DND-41 (cell line): ENCODE data around the gene EML6.

Source experiments
- ATAC-seq: fragments of 200-7000 bp; cut with Tn5 transposase; 3 replicates; pipeline ENCODE4 v1.9.1; 2021; ENCODE audit warnings: low read depth; ENCODE audit not compliant: insufficient read depth
- DNase-seq: peaks from one replicate; pipeline ENCODE4 v3.0.0-alpha.2; 2020
- H2AFZ ChIP-seq: 2 replicates; pipeline ENCODE4 v1.6.0; 2012; ENCODE audit warnings: low read depth, low read length
- H3K27ac ChIP-seq: 2 replicates; pipeline ENCODE4 v1.5.1; 2012; ENCODE audit warnings: low read length, inconsistent platforms
- H3K27me3 ChIP-seq: fragments of 200-600 bp; sonication (generic); 2 replicates; pipeline ENCODE4 v1.6.0; 2012; ENCODE audit warnings: low read length, mild to moderate bottlenecking, inconsistent platforms; ENCODE audit not compliant: insufficient read depth, poor library complexity
- H3K36me3 ChIP-seq: 2 replicates; pipeline ENCODE4 v1.5.1; 2012; ENCODE audit warnings: low read length, inconsistent platforms; ENCODE audit not compliant: insufficient read depth
- H3K4me1 ChIP-seq: 2 replicates; pipeline ENCODE4 v1.5.1; 2012; ENCODE audit warnings: mild to moderate bottlenecking, low read length; ENCODE audit not compliant: insufficient read depth
- H3K4me2 ChIP-seq: 2 replicates; pipeline ENCODE4 v1.6.0; 2012; ENCODE audit warnings: mild to moderate bottlenecking, moderate library complexity, low read length, inconsistent platforms; ENCODE audit not compliant: insufficient read depth
- H3K4me3 ChIP-seq, 2 experiments: fragments of 200-600 bp in 1 of 2; shearing (Covaris generic) in 1 of 2; 2 replicates each; pipeline ENCODE4 v1.5.1; 2012 to 2016; ENCODE audit warnings: inconsistent platforms in 2 of 2, low read length in 2 of 2, mild to moderate bottlenecking in 2 of 2, low read depth in 1 of 2, moderate library complexity in 1 of 2
- H3K79me2 ChIP-seq: 2 replicates; pipeline ENCODE4 v1.6.0; 2012; ENCODE audit warnings: low read length, inconsistent platforms; ENCODE audit not compliant: insufficient read depth
- H3K9ac ChIP-seq: 2 replicates; pipeline ENCODE4 v1.6.0; 2012; ENCODE audit warnings: low read depth, mild to moderate bottlenecking, inconsistent platforms, low read length, moderate library complexity
- H3K9me3 ChIP-seq: 2 replicates; pipeline ENCODE4 v1.5.1; 2012; ENCODE audit warnings: low read length, moderate library complexity, mild to moderate bottlenecking, inconsistent platforms; ENCODE audit not compliant: insufficient read depth, severe bottlenecking
- H4K20me1 ChIP-seq: 2 replicates; pipeline ENCODE4 v1.6.0; 2012; ENCODE audit warnings: low read length; ENCODE audit not compliant: insufficient read depth
- CTCF ChIP-seq: IDR thresholded peaks from 2 replicates; pipeline ENCODE4 v1.5.1; 2012; ENCODE audit warnings: borderline replicate concordance, low read length, moderate library complexity, mild to moderate bottlenecking; ENCODE audit not compliant: poor library complexity, severe bottlenecking; ENCODE audit errors: extremely low read depth
- EZH2 ChIP-seq: IDR thresholded peaks from 3 replicates; pipeline ENCODE4 v1.6.1; 2012; ENCODE audit warnings: borderline replicate concordance, low read depth, mild to moderate bottlenecking, moderate library complexity, low read length, inconsistent platforms; ENCODE audit not compliant: severe bottlenecking

EML6 gene

GRCh38 chr2:54787270-54787669 lies 63.8 kb downstream of the EML6 start:
- Histone ChIP-seq H3K4me2 (no peak overlapping the region), H3K36me3 (no peaks in the 10 kb centered on the region), H3K9me3 (no peaks in the 10 kb centered on the region), H3K4me1 (no peaks in the 10 kb centered on the region), H3K9ac (no peak overlapping the region), H2AFZ (no peak overlapping the region), H3K4me3 (no peak overlapping the region), H3K27ac (no peak overlapping the region), H4K20me1 (no peaks in the 10 kb centered on the region), H3K79me2 (no peaks in the 10 kb centered on the region), H3K27me3 (no peaks in the 10 kb centered on the region)
- ATAC-seq (no peak), DNase-seq (no peak)
- TF ChIP-seq EZH2 (no peak), CTCF (no peak)

GRCh38 chr2:54787755-54788366 lies 64.4 kb downstream of the EML6 start:
- DNase-seq (no peak), ATAC-seq (no peak)
- Histone ChIP-seq H4K20me1 (no peaks in the 10 kb centered on the region), H3K9ac (no peak overlapping the region), H3K9me3 (no peaks in the 10 kb centered on the region), H2AFZ (no peak overlapping the region), H3K4me2 (no peak overlapping the region), H3K27me3 (no peaks in the 10 kb centered on the region), H3K4me3 (no peak overlapping the region), H3K79me2 (no peaks in the 10 kb centered on the region), H3K36me3 (no peaks in the 10 kb centered on the region), H3K4me1 (no peaks in the 10 kb centered on the region), H3K27ac (no peak overlapping the region)
- TF ChIP-seq CTCF, result no peak

GRCh38 chr2:54789878-54790277 lies 66.4 kb downstream of the EML6 start:
- H3K4me1 ChIP-seq, result no peaks in the 10 kb centered on the region

More at GRCh38 chr2:54789878-54790277, 66.4 kb downstream of the EML6 start:
- H3K9me3 ChIP-seq, result no peaks in the 10 kb centered on the region
- H3K4me2 ChIP-seq, result no peak overlapping the region
- ATAC-seq (no peak), DNase-seq (no peak)
- no peak overlapping the region for H3K9ac ChIP-seq
- no peak overlapping the region for H3K4me3 ChIP-seq
- no peaks in the 10 kb centered on the region for H3K79me2 ChIP-seq
- no peak for TF ChIP-seq CTCF
- no peak for TF ChIP-seq EZH2
- no peaks in the 10 kb centered on the region for H3K36me3 ChIP-seq
- H2AFZ ChIP-seq, result no peak overlapping the region
- no peak overlapping the region for H3K27ac ChIP-seq
- no peaks in the 10 kb centered on the region for H3K27me3 ChIP-seq
- no peaks in the 10 kb centered on the region for H4K20me1 ChIP-seq
